Caco-2 (cell line): ENCODE results near the gene CSTF1. TPM values are rescaled to one million over a fixed set of nuclear protein-coding genes. Genes with fewer than 3 reads are reported as not detected.

Source experiments
- BruUV-seq: library from RNA; stranded (reverse); fragments of 400-500 nt; replicated peaks from 2 replicates; lab custom pipeline; 2021; lab: Mats Ljungman, UMichigan
- CTCF ChIA-PET: fragments of 300-600 bp; sonication (Branson Sonifier 250); formaldehyde crosslinking; loops from one replicate; lab custom pipeline; 2022; ENCODE audit warnings: antibody characterized with exemption; lab: Charles Lee
- POLR2A ChIA-PET: fragments of 300-600 bp; sonication (Branson Sonifier 250); formaldehyde crosslinking; loops from one replicate; lab custom pipeline; 2022; ENCODE audit warnings: antibody characterized with exemption; lab: Charles Lee
- DNase-seq, 2 experiments: peaks; one replicate each; pipeline versions ENCODE4 v3.0.0 to v3.0.0-alpha.2; 2020 to 2022
- H3K27me3 ChIP-seq: replicated peaks from 2 replicates; pipeline ENCODE4 v1.6.0; 2011; ENCODE audit warnings: low read length; ENCODE audit not compliant: control insufficient read depth, insufficient read depth
- H3K36me3 ChIP-seq: 2 replicates; pipeline ENCODE4 v1.5.1; 2011; ENCODE audit warnings: low read length; ENCODE audit not compliant: control insufficient read depth, insufficient read depth
- H3K4me1 ChIP-seq: fragments of 250-450 bp; sonication (Bioruptor Pico); 2 replicates; pipeline ENCODE4 v1.5.1; 2020; ENCODE audit warnings: mild to moderate bottlenecking
- H3K4me3 ChIP-seq: 2 replicates; pipeline ENCODE4 v1.5.1; 2011; ENCODE audit warnings: low read depth, mild to moderate bottlenecking, control low read depth, low read length
- H3K9me3 ChIP-seq: fragments of 250-450 bp; sonication (Bioruptor Pico); 2 replicates; pipeline ENCODE4 v1.5.1; 2020; ENCODE audit warnings: mild to moderate bottlenecking, moderate library complexity
- H3K27ac Mint-ChIP-seq: one replicate; pipeline ENCODE4 v1.8.0; 2022; ENCODE audit warnings: mixed read lengths; ENCODE audit not compliant: unreplicated experiment
- H3K27me3 Mint-ChIP-seq: one replicate; pipeline ENCODE4 v1.8.0; 2022; ENCODE audit warnings: mixed read lengths; ENCODE audit not compliant: insufficient read depth, unreplicated experiment
- H3K36me3 Mint-ChIP-seq: one replicate; pipeline ENCODE4 v1.8.0; 2022; ENCODE audit warnings: mild to moderate bottlenecking, mixed read lengths; ENCODE audit not compliant: insufficient read depth, unreplicated experiment
- H3K4me1 Mint-ChIP-seq: one replicate; pipeline ENCODE4 v1.8.0; 2022; ENCODE audit warnings: low read depth, mixed read lengths; ENCODE audit not compliant: unreplicated experiment
- H3K4me3 Mint-ChIP-seq: one replicate; pipeline ENCODE4 v1.8.0; 2022; ENCODE audit warnings: mild to moderate bottlenecking, moderate library complexity, mixed read lengths; ENCODE audit not compliant: unreplicated experiment
- H3K9me3 Mint-ChIP-seq: one replicate; pipeline ENCODE4 v1.8.0; 2022; ENCODE audit warnings: mixed read lengths; ENCODE audit not compliant: unreplicated experiment
- CTCF ChIP-seq, 2 experiments: fragments of 200-600 bp in 1 of 2; IDR thresholded peaks; 1 replicate in 1 of 2; 2 replicates in 1 of 2; pipeline versions ENCODE4 v1.5.1 to v1.8.0; 2011 to 2022; ENCODE audit warnings: antibody characterized with exemption in 1 of 2, control low read depth in 1 of 2, inconsistent platforms in 1 of 2, low read depth in 1 of 2, low read length in 1 of 2, mild to moderate bottlenecking in 1 of 2, moderate library complexity in 1 of 2; ENCODE audit not compliant: insufficient read depth in 1 of 2, severe bottlenecking in 1 of 2, unreplicated experiment in 1 of 2
- intact Hi-C: fragments of 100-400 bp; cut with micrococcal nuclease; formaldehyde crosslinking; loops from one replicate; pipeline ENCODE4 v1.10.0; 2022; ENCODE audit not compliant: unreplicated experiment
- total RNA-seq: library from RNA; stranded (reverse); gene quantifications from 2 replicates; pipeline ENCODE4 v1.2.3, GENCODE V29; 2022

CSTF1 gene
- total RNA-seq, 1 experiment from 2014 or later = 97.0 TPM

GRCh38 chr20:56428881-56429280, 36.4 kb downstream of the CSTF1 start:
- no peaks in the 10 kb centered on the region for H3K27me3 ChIP-seq
- Mint-ChIP-seq H3K4me1 (peaks cover 25% of the 10 kb centered on the region), H3K9me3 (no peaks in the 10 kb centered on the region), H3K36me3 (no peaks in the 10 kb centered on the region), H3K27me3 (no peaks in the 10 kb centered on the region), H3K4me3 (no peak overlapping the region), H3K27ac (no peak overlapping the region)
- no TSS peak for BruUV-seq
- POLR2A ChIA-PET = no interaction called here
- intact Hi-C loops = no loop called here
- H3K4me1 ChIP-seq = peaks cover 11% of the 10 kb centered on the region
- no peak overlapping the region for H3K4me3 ChIP-seq
- CTCF ChIA-PET = interaction anchor here (1.3 kb wide), 1 partner anchor 37 kb away, joined by 3 read pairs; the partner anchor contains the start of gene AURKA
- H3K36me3 ChIP-seq = no peaks in the 10 kb centered on the region
- DNase-seq = no peak
- H3K9me3 ChIP-seq = no peaks in the 10 kb centered on the region; the same call in 1 of the 2 replicates
- TF ChIP-seq CTCF (IDR thresholded peaks at IDR 0.05; ENCODE audit: insufficient read depth in 1 of 2, low read depth in 1 of 2, low read length in 1 of 2, severe bottlenecking in 1 of 2, unreplicated experiment in 1 of 2) = no peak

DNA sequence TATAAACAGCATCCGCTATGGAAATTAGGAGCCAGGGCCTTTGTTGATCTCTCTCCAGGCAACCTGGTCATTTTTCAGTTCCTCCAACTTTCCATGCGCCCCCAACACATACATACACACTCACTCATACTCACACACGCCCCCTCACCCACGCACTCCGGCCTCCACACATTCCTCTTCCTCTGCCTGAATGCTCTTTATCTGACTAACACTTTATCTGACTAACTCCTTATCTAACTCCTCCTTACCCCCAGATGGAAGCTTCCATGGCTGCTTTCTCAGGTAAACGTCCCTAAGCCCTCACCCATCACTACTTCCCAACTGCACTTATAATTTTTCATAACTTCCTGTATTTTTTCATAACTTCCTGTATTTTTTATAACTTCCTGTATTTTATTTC, 37.1 kb downstream of the CSTF1 start:
- no peaks in the 10 kb centered on the region for H3K36me3 Mint-ChIP-seq
- no peak for TF ChIP-seq CTCF (IDR thresholded peaks at IDR 0.05; ENCODE audit: insufficient read depth in 1 of 2, low read depth in 1 of 2, low read length in 1 of 2, severe bottlenecking in 1 of 2, unreplicated experiment in 1 of 2)
- peaks cover 23% of the 10 kb centered on the region for H3K4me1 Mint-ChIP-seq
- BruUV-seq = no TSS peak
- ChIA-PET POLR2A (no interaction called here), CTCF (no interaction called here)
- H3K9me3 Mint-ChIP-seq = no peaks in the 10 kb centered on the region
- no peak overlapping the region for H3K27ac Mint-ChIP-seq
- H3K4me1 ChIP-seq = peaks cover 11% of the 10 kb centered on the region
- no peaks in the 10 kb centered on the region for H3K27me3 Mint-ChIP-seq
- no peak overlapping the region for H3K4me3 Mint-ChIP-seq
- no peaks in the 10 kb centered on the region for H3K27me3 ChIP-seq
- H3K4me3 ChIP-seq = no peak overlapping the region
- no peak for DNase-seq
- intact Hi-C loops = no loop called here
- no peaks in the 10 kb centered on the region for H3K36me3 ChIP-seq
- no peaks in the 10 kb centered on the region; the same call in 1 of the 2 replicates for H3K9me3 ChIP-seq

DNA sequence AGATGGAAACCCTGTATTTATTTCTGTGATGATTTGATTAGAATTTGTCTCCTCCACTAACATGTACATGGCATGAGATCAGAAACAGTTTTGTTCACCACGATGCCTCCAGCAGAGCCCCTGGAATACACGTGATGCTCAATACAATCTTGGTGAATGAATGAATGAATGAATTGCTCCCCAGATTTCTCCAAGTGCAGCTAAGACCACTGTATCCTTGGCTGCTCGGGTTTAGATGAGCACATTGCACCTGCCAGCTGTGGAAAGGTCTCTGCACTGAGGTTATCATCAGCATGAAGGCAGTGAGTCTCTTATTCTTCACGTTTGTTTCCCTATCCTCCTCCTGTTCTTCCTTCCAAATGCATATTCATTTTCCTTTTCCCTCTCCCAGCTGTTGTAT, 37.5 kb downstream of the CSTF1 start:
- H3K4me3 ChIP-seq = no peak overlapping the region
- intact Hi-C loops = no loop called here
- no peak for DNase-seq
- no peaks in the 10 kb centered on the region for H3K27me3 Mint-ChIP-seq
- H3K4me3 Mint-ChIP-seq = no peak overlapping the region
- POLR2A ChIA-PET = no interaction called here
- no peaks in the 10 kb centered on the region for H3K27me3 ChIP-seq
- H3K9me3 Mint-ChIP-seq = no peaks in the 10 kb centered on the region
- peaks cover 19% of the 10 kb centered on the region for H3K4me1 Mint-ChIP-seq
- CTCF ChIA-PET = no interaction called here
- H3K9me3 ChIP-seq = no peaks in the 10 kb centered on the region; the same call in 1 of the 2 replicates
- H3K4me1 ChIP-seq = peaks cover 11% of the 10 kb centered on the region
- no TSS peak for BruUV-seq
- H3K36me3 Mint-ChIP-seq = no peaks in the 10 kb centered on the region
- no peak overlapping the region for H3K27ac Mint-ChIP-seq
- H3K36me3 ChIP-seq = no peaks in the 10 kb centered on the region
- no peak for TF ChIP-seq CTCF (IDR thresholded peaks at IDR 0.05; ENCODE audit: insufficient read depth in 1 of 2, low read depth in 1 of 2, low read length in 1 of 2, severe bottlenecking in 1 of 2, unreplicated experiment in 1 of 2)
